ENCODE results near the gene LPAR6.

The LPAR6 gene

DNA sequence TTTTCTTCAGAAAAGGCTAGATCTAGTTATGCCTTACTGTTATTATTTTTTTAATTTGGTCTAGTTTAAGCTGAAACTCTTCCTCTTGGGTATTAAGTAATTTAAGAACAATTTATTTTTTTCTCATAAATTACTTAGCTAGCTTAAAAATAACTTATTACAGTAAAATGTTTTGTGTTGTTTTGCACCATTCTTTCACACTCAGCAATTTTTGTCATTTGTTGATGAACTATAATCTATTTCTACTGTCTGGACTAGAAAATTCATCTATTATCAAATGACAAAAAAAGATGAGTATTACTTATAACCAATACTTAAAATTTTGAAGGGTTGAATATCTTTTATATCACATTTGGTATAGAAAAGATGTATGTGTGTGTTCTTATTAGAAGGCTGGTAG, 1.6 kb upstream of the LPAR6 start:
- no peak for DNase-seq (ENCODE audit: low read depth in 2 of 2)

DNA sequence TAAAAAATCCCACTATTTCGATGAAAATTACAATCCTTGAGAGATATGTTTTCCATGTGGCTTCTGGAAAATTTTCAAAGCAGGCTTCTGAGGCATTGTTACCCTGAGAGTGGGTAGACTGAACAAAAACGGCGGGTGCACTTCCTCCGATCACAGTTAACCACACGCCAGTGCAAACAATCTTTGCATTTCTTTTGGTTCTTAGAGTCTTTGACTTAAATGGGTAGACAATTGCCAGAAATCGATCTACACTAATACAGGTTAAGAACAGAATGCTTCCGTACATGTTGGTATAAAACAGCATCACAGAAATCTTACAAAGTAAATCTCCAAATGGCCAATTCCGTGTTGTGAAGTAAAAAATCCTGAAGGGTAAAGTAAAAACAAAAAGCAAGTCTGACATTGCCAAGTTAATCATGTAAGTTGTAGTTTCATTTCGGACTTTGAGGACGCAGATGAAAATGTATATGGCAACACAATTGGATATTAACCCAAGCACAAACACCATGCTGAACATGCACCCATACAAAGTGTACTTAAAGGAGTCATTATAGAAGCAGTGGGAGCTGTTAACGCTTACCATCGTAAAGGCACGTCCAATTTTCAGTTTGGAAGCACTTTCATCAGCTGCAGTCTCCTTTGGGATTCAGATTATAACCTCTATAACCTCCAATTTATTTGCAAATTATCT, 927 bp downstream of the LPAR6 start:
- DNase-seq (ENCODE audit: low read depth in 2 of 2): no peak

DNA sequence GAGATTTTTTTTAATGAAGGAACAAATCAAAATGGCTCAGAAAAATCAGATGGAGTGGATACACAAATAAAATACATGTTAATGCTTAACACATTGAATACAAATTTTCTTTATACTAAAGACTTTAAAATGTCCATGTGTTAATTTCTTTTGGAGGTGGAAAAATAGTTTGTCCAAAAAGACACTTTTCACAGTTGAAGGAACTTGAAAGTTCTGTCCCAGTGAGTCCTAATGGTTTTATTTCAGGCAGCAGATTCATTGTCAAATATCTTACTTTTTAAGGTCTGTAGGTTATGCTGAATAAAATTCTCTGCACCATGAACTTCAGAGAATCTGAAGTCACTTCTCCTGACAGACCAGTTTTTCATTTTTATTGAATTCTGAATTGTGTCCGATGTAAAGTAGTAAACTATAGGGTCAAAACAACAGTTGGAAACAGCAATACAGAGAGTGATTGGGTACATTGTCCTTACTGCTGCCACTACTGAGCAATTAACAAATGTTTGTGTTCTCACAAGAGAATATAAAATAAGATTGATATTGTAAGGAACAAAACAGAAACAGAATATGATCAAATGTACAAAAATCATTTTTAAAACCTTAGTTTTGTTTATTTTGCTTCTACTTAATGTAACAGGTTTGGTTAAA, 1.6 kb downstream of the LPAR6 start:
- no peak for DNase-seq (ENCODE audit: low read depth in 2 of 2)

DNA sequence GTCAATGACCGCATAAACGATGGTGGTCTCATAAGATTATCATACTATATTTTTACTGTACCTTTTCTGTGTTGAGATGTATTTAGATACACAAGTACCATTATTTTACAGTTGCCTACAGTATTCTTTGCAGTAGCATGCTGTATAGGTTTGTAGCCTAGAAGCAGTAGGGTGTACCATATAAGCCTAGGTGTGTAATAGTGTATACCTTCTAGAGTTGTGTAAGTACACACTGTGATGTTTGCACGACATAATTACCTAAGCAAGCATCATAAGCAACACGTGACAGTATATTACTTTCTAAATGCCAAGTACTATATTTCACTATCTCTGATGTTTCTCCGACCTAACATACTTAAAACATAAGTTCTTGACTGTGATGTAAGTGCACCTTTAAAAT, 2.7 kb downstream of the LPAR6 start:
- DNase-seq (ENCODE audit: low read depth in 2 of 2): no peak

DNA sequence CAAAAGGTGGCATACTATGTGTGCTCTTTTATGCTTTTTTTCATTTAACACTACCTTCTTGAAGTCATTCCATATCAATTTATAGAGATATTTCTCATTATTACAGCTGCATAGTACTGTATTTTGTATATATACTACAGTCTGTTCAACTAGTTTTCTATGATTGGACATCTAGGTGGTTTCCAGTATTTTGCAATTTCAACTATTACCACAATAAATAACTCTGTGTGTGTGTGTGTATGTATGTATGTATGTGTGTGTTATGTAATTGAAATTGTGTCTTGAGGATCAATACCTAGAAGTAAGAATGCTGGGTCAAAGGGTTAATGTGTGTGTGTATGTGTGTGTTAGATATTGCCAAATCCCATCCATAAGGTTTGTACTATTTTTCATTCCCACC, 7.0 kb downstream of the LPAR6 start:
- DNase-seq (ENCODE audit: low read depth in 2 of 2): no peak

DNA sequence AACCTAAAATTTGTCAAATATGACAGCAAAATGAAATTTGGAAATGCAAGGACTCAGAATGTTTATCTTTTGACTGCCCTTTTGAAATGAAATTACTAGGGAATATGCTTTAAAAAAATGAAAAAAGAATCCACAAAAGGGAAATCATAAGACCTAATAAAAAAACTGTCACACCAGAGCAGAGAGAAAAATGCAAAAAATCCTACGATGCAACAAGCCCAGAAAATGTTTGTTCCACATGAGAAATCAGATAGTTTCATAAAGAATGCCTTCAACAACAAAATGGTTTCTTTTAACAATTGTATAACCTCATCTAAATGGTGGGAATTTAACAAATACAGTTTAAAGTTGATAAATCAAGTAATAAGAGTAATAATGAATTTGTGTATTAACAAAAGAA, 8.0 kb downstream of the LPAR6 start:
- DNase-seq (ENCODE audit: low read depth in 2 of 2): no peak

DNA sequence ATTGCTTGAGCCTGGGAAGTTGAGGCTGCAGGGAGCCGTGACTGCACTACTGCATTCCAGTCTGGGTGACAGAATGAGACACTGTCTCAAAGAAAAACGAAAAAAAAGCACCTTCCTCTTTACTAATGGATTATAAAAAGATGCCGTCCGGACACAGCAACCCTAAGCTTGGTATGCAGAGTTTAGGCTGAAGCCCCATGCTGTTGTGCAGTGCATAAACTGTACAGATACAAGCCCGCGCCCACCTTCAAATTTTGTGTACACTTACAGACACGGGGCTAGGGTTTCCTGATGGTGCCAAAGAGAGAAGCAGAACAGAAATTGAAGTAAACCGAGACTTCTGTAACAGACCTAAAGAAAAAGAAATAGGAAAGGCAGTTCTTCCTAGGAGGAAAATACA, 9.0 kb downstream of the LPAR6 start:
- no peak for DNase-seq (ENCODE audit: low read depth in 2 of 2)

DNA sequence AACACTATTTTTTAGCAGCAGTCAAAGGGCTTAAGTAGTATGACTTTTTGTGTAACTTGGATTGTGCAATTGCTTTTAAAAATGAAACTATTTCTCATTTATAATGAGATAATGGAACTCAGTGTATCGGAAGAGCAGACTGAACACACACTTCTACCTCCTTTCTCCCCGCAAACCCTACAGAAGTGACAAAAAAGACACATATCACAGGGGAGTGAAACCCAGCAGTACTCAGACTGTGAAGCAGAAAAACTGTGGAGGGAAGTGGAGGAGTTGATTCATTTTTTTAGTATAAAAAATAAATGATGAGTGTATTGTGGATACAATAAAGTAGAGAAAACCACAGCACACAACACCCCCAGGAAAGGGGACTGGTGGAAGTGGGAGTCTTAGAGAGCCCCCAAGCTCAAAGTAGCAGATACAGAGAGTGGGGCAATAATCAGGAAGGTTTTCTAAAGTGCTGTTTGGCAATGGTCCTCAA, 9.7 kb downstream of the LPAR6 start:
- no peak for DNase-seq (ENCODE audit: low read depth in 2 of 2)

DNA sequence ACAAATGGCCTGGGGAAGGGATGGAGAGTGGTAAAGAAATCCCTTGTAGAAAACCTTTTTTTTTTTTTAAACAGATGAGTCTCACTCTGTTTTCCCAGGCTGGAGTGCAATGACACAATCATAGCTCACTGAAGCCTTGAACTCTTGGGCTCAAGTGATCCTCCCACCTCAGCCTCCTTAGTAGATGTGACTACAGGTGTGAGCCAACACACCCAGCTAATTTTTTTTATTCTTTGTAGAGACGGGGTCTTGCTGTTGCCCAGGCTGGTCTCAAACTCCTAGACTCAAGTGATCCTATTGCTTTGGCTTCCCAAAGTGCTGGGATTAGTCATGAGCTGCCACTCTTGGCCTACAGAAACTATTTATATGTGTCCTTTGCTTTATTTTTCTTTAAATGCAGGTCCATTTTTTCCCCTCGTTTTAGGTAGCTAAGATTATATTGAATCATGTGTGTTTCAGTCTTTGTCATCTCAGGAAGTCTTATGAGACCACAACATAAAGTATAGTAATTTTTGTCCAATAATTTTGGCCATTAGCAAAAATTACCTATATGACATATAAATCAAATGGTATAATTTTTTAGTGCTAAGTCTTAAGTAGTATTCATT, 10.5 kb downstream of the LPAR6 start:
- DNase-seq (ENCODE audit: low read depth in 2 of 2): no peak

DNA sequence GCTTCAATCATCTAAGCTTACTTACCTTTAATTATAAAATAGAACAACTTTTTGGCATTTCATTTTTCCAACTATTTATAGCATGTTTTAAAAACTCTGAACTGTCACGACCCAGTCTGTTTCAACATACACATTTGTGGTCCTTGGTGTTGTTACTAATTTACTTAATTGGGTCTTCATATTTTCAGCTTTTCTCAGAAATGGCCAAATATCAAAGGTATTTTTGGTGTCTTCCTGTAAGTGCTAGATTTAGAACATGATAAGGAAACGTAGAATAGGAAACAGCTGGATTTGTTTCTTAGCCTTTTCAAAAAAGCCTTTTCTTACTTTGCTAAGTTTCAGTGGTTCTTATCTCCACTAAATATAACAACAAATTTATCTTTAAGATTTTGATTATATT, 11.4 kb downstream of the LPAR6 start:
- DNase-seq (ENCODE audit: low read depth in 2 of 2): no peak

DNA sequence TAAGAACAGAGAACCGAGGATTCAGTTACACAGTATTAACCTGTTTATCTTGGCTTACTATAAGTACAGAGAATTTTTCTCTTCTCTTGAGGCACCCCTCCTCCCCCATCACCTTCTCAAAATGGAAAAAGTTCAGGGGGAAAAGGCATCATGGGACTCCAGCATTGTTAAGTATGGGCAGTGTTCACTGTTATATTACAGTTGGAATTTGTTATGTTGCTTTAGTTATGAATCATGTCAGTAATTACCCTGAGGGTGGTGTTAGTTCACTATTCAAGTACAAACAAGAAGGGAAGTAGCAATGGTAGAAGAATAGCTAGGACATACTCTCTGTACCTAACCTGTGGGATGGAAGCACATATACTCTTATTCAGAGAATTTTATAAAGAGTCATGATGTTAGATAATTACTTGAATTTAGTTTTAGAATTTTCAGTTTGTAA, 12.0 kb downstream of the LPAR6 start:
- DNase-seq (ENCODE audit: low read depth in 2 of 2): no peak

DNA sequence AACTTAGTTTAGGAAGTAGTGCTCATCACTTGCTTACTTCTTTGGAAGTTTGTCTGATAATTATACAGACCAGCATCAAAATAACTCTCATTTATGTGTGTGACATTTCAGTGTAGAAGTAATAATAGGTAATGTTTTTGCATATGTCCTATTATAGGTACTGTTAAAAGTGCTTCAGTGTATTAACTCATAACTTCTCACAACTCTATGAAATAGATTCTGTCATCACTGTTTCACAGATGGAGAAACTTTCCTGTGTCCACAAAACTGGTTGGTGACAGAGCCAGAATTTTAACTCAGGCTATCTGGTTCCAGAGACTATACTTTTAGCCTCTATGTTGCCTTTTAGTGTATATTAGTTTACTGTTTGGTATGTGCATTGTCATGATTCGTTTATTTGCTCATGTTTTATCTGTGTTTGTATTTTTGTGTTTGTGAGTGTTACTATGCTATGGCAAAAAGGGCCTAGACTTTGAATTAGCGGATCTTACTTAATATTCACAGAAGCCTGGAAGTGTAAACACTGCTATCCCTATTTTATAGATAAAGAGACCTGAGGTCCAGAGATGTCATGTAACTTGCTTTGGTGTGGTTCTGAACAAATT, 12.7 kb downstream of the LPAR6 start:
- DNase-seq (ENCODE audit: low read depth in 2 of 2): no peak

DNA sequence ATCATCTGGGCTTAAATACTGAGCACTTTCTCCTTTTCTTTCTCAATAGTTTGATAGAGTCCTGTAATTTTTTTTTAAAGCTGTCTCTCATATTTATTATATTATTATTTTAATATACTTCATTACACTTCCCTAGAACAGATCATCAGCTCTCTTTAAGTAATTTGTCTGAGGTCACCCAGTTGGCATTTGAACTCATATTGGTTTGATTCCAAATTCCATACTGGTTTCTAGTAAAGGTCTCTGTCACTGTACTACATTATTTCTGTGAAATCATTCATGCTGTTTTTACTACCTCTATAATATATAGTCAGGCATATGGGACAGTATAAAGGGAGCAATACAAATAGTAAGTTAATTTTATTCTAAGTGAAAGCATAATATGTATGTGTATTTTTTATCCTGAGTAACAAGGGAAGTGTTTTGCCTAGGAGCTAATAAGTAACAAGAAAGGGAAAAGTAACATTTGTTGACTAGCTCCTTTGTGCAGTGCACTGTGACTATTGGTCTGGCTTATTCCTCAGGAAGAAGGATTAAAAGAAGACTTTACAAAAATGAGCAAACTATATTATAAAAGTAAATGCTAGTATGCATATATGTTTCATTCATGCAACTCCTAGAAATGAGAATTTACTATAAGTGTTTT, 14.3 kb downstream of the LPAR6 start:
- no peak for DNase-seq (ENCODE audit: low read depth in 2 of 2)

DNA sequence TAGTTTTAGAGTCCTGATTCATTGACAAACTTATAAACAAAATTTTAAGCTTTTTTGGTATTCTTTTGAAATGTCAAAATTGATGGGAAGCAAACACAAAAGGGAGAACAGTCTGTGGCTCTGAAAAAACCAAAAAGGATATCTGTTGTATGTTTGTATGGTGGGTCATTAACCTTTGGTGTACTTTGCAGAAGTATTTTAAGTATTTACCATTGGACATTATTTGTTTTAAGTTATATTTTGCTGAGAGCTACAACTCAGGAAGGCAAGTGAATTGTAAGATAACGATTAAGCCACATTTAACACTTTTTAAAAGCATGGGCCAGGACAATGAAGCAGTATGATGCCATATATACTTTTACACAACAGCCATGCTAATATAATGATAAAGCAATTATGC, 15.2 kb downstream of the LPAR6 start:
- no peak for DNase-seq (ENCODE audit: low read depth in 2 of 2)

DNA sequence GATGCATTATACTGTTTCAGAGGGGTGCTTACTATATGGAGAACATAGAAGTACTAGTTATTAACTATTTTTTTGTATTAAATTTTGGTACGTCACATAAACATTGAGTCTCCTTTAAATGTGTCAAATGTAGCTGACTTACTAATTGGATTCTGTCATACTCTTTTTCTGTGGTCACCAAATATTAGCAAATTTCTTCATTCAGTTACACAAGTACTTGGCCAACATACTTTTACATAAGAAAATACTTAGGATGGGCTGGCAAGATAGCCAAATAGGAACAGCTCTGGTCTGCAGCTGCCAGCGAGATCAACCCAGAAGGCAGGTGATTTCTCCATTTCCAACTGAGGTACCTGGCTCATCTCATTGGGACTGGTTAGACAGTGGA, 19.2 kb downstream of the LPAR6 start:
- no peak for DNase-seq (ENCODE audit: low read depth in 2 of 2)

DNA sequence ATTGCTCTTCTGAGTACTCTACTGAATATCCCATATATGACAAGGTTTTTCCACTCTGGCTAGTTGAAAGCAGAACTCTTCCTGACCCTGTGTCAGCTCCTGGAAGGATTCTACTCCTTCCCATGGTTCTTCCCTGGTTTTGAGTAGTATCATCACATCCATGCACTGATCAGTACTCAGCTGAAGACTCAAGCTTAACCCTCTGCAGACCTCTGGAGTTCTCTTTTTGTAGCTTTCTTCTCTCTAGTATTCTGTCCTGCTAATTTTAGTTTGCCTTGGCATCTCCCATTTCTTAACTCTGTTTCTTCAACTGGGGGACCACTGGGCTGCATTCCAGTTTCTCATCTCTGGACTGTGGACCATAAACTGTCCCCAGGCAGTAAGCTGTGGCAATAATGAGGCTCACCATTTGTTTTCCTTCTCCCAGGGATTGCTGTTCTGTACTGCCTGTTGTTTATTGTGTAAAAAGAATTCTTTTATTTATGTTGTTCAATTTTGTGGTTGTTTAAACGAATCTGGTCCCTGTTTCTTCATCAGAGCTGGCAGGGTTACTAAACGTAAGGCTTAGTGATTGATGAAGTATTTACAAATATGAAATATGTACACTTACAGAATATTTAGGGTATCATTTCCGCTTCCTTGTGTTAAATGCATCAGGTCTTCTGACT, 19.7 kb downstream of the LPAR6 start:
- DNase-seq (ENCODE audit: low read depth in 2 of 2): no peak

DNA sequence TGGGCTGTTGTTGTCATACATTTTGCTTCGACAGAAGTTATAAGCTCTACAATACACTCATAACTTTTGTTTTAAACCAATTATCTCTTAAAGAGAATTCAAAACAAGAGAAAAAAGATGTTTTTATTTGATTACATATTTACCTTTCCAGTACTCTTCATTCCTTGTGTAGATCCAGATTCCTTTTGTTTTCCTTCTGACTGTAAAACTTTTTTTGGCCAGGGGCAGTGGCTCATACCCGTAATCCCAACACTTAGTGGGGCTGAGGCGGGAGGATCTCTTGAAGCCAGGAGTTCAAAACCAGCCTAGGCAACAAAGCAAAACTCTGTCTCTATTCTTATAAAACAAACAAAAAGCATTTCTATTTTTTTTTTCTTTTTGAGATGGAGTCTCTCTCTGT, 21.7 kb downstream of the LPAR6 start:
- DNase-seq (ENCODE audit: low read depth in 2 of 2): no peak

DNA sequence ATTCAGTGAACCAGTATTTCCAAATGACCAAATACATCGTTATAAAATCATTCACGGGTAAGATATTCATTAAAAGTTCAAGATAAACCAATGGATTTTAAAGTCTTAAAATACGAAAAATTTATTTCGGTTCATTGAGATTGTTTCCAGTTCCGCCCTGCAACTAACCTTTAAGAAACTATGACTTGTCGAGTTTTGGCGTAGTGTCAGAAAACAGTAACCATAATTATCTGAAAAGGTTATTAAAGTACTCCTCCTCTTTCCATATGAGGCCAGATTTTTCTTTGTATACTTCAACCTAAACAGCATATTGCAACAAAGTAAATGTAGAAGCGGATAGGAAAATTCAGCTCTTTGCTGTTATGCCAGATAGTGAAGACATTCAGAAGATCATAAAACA, 26.1 kb downstream of the LPAR6 start:
- no peak for DNase-seq (ENCODE audit: low read depth in 2 of 2)

DNA sequence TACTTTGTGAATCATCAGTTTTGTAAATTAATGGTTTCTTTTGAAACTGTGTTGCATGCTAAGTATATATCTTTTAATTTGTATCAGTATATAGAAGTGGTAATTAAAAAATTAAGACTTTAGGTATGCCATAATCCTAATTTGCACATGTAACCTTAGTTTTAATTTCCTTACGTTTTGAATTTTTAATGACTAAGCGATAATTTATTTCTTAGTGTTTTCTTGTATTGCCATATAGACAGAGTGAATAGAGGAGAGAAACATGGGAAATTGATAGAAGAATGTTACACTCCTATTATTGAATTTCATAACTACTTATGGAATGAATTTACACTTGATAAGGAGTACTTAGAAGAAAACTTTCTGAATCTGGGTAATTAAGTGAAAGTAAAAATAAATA, 29.5 kb downstream of the LPAR6 start:
- no peak for DNase-seq (ENCODE audit: low read depth in 2 of 2)

DNA sequence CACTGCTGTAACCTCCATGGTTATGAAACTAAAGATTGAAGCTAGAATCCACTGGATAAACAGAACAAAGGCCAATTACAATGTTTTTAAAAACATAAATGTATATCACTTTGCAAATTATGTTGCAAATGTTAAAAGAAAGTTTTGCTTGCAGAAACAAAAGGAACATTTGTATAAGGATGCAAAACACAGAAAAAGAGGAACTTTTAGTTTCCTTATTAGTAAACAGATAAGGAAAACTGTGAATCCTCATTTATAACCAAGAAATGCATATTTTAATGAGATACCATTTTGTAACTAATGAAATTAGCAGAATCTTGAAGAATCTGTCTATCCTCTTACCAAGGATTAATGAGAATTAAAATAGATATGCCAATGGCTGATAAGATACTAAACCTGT, 32.3 kb downstream of the LPAR6 start:
- DNase-seq (ENCODE audit: low read depth in 2 of 2): no peak

DNA sequence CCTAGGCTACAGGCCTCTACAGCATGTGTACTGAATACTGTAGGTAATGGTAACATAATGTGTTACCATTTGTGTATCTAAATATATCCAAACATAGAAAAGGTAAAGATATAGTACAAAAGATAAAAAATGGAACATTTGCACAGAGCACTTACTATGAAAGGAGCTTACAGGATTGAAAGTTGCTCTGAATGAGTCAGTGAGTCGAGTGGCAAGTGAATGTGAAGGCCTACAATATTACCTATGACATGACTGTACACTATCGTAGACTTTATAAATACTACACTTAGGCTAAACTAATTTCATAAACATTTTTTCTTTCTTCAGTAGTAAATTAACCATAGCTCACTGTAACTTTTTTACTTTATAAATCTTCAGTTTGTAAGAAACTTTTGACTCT, 35.1 kb downstream of the LPAR6 start:
- no peak for DNase-seq (ENCODE audit: low read depth in 2 of 2)

DNA sequence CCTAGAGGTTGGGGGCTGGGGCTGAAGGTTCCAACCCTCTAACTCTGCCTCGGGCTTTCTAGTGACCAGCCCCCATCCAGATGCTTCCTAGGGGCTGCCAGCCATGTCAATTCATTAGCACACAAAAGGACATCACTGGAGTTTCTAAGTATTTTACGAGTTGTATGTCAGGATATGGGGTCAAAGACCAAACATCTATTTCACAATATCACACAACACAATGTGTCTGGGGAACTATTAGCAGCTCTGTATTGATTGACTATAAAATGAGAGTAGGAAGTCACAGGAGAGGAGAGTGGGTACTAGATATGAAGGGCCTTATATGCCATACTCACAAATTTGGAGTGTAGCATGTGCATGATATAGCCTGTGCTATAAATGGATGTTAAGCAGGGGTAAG, 42.1 kb downstream of the LPAR6 start:
- no peak for DNase-seq (ENCODE audit: low read depth in 2 of 2)

Measured in stimulated activated CD4-positive, alpha-beta T cell treated with anti-CD3 and anti-CD28 coated beads, Interleukin-12 subunit alpha, Interleukin-12 subunit beta, amount 100 ng/mL, for 24 hours (primary cell).